HG03469 (cell line): Measurements from ENCODE around the gene WWC1.

Source experiments
- ATAC-seq: cut with Tn5 transposase; IDR thresholded peaks from one replicate; pipeline ENCODE4 v1.9.1; 2021; ENCODE audit warnings: mild to moderate bottlenecking, moderate library complexity, moderate number of reproducible peaks; ENCODE audit not compliant: unreplicated experiment

WWC1 gene

DNA sequence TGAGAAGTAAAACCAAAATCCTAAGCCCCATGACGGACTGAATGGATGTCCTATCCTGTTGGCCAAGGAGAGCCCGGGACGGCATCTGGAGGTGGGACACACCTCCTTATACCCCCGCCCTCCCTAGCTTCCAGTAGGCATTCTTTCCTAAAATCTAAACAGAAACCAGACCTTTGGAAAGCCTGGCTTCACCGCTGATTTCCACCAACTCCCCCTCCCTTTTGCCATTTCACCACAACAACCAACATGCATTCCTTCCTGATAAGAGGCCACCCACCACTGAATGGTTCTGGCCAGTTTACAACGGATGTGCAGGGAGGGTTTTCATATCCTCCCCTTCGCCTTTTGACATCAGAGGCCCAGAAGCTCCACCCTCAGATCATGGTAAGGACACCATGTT lies 185.6 kb downstream of the WWC1 start:
- ATAC-seq, result no peak

DNA sequence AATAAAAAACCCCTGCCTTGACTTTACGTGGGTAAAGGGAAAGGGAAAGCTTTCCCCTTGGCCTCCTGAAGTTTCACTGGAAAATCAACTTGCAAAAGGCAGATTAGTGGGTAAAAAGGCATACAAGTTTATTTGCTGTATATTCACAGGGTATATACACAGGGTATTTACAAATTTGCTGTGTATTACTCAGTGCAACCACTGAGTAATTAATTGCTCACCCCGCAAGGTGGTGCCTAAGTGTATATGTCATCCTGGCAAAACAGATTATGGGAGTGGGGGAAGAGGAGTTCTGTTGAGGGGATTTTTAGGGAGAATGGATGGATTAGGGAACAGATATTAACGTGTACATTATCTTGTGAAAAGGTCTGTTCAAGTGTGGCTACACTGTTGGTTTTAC lies 187.7 kb downstream of the WWC1 start:
- ATAC-seq, result no peak

DNA sequence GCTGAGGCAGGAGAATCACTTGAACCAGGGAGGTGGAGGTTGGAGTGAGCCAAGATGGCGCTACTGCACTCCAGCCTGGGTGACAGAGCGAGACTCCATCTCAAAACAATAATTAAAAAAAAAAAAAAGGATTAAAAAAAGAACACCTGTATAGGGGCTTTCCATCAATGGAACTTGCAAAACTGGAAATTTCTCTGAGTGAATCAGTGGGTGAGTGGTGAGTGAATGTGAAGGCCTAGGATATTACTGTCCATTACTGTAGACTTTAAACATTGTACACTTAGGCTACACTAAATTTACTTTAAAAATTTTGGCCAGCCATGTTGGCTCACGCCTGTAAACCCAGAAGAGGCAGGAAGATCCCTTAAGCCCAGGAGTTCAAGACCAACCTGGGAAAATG lies 189.2 kb downstream of the WWC1 start:
- ATAC-seq, result no peak

DNA sequence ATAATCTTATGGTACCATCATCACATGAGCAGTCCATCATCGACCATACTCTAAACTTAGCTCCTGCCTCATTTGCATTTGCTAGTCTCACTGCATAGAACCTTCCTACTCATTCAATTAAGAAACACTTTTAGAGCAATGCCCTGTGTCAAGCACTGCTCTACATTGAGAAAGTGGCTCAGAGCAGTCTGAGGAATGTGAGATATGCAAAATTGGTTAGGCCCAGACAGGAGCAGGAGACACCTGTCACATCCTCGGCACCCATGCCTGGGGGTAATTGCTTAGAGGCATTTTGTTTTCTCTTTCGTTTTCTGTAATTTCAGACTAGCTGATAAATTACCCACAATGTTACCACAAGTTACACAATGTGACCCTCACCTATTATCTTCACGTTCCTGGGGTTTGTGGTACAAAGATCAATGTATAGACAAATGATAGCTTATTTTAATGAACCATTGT lies 189.9 kb downstream of the WWC1 start:
- ATAC-seq, result peak; percentile 93

DNA sequence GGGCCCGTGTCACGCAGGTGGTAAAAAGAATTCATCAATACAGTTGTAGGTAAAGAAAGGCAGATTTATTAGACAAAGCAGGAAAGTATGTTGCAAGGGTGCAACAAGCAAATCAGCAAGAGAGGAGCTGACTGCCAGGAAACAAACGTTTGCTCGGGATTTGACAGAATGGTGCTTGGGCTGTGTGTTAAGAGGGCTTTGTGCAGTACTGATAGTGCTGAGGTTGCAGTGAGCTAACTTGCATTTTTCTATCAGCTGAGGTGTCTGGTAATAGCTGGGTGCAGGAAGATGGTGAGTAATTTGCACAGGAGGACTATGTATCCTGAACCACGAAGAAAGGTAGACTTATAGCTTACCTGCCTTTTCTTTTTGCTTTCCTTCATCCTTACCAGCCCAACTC lies 190.9 kb downstream of the WWC1 start:
- no peak for ATAC-seq

- ATAC-seq, result peak; percentile 64
Observed at GRCh38 chr5:168486136-168486879, 194.9 kb downstream of the WWC1 start, which contains the start of gene RARS1. Gene RARS1 (plus strand): TSS chr5:168486471. CDS start chr5:168486499, 28 bp downstream.

DNA sequence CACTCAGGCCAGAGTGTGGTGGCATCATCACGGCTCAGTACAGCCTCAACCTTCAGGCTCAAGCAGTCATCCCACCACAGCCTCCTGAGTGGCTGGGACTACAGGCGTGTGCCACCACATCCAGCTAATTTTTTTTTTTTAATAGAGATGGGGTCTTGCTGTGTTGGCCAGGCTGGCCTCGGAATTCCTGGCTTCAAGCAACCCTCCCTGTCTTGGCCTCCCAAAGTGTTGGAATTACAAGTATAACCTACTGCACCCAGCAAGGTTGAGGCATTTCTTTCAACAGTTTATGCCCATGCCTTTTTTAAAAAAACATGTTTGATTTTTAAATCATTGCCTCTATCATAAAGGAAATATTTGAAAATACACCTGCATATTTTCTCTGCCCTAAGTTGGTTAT lies 197.6 kb downstream of the WWC1 start:
- ATAC-seq, result no peak

- ATAC-seq, result no peak
Observed at GRCh38 chr5:168494057-168494555, 202.7 kb downstream of the WWC1 start.

- ATAC-seq, result no peak
Observed at GRCh38 chr5:168502563-168503237, 211.3 kb downstream of the WWC1 start.

- no peak for ATAC-seq
Observed at GRCh38 chr5:168513861-168514428, 222.5 kb downstream of the WWC1 start.
